ENCODE measurements around the gene UBE2J2. TPM values are rescaled to one million over a fixed set of nuclear protein-coding genes. Genes with fewer than 3 reads are reported as not detected.

Gene UBE2J2
- total and polyA plus RNA-seq, 2 of the 13 experiments (the other 11 are each of a cell fraction or from before 2014, with no cell fraction given) = 25.4 to 29.4 TPM

GRCh38 chr1:1231400-1232207 lies 42.0 kb downstream of the UBE2J2 start, which contains the start of gene SDF4 (continued):
- peak; percentile 57; the same call in 1 of the 2 replicates for TF ChIP-seq E2F1 (CRISPR knock-in tag; IDR thresholded peaks at IDR 0.05)
- no peak for TF ChIP-seq CCAR2 (optimal IDR thresholded peaks at IDR 0.05; ENCODE audit: low read depth, low read length)
- no peak for TF ChIP-seq MLXIP (CRISPR knock-in tag; IDR thresholded peaks at IDR 0.05; ENCODE audit: borderline replicate concordance)
- 0 out of 2 replicates have a peak, but pooled peaks have one; percentile 34 for TF ChIP-seq ZSCAN5A (CRISPR knock-in tag; IDR thresholded peaks at IDR 0.05; ENCODE audit: borderline replicate concordance)
- TF ChIP-seq ZNF382 (CRISPR knock-in tag; IDR thresholded peaks at IDR 0.05; ENCODE audit: borderline replicate concordance) = no peak
- TF ChIP-seq FOXM1 (CRISPR knock-in tag; IDR thresholded peaks at IDR 0.05) = no peak
- TF ChIP-seq ATF7-NPFF (CRISPR knock-in tag; IDR thresholded peaks at IDR 0.05; ENCODE audit: low read depth) = peak; percentile 50; the same call in 1 of the 2 replicates
- no peak for TF ChIP-seq TBP (CRISPR knock-in tag; IDR thresholded peaks at IDR 0.05)
- no peak for TF ChIP-seq ISX (CRISPR knock-in tag; conservative IDR thresholded peaks at IDR 0.05)
- TF ChIP-seq NFAT5 (CRISPR knock-in tag; IDR thresholded peaks at IDR 0.05) = no peak
- TF ChIP-seq TIGD3 (CRISPR knock-in tag; IDR thresholded peaks at IDR 0.05; ENCODE audit: borderline replicate concordance) = no peak
- TF ChIP-seq TFDP2 (CRISPR knock-in tag; IDR thresholded peaks at IDR 0.05) = peak; percentile 43; the same call in 1 of the 2 replicates
- TF ChIP-seq POLR2A (IDR thresholded peaks at IDR 0.05; ENCODE audit: insufficient read depth in 1 of 2, low read depth in 2 of 2, low read length in 2 of 2) = peak in 1 of 2 experiments; percentile 68; a peak in 2 of 4 replicates
- peak; percentile 100 for TF ChIP-seq YY1 (IDR thresholded peaks at IDR 0.05; ENCODE audit: insufficient read depth, insufficient replicate concordance, low read depth, low read length)

Data from HepG2 (cell line).